GM19023 (cell line): ENCODE measurements around the gene COG2.
"Not testable (repeated sequence)": the region's sequence is repeated elsewhere in the genome, so short reads cannot be mapped to it uniquely, and the experiment has no call there.

Experiments
- ATAC-seq: cut with Tn5 transposase; IDR thresholded peaks from one replicate; pipeline ENCODE4 v1.9.1; 2021; ENCODE audit warnings: mild to moderate bottlenecking, moderate library complexity; ENCODE audit not compliant: unreplicated experiment

Gene COG2

DNA sequence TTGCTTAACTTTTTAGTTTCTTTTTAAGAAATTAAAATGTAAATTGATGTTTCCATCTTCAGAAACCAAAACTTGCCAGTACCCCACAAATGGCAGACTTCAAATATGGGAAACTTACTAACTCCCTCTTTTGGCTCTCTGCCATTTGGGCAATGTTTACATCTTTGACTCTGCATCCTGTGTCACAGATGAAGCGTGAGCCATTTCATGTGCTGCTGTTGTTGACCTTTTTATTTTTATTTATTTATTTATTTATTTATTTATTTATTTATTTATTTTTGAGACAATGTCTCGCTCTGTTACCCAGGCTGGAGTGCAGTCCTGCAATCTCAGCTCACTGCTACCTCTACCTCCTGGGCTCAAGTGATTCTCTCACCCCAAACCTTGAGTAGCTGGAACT lies 16.0 kb upstream of the COG2 start:
- no peak for ATAC-seq

DNA sequence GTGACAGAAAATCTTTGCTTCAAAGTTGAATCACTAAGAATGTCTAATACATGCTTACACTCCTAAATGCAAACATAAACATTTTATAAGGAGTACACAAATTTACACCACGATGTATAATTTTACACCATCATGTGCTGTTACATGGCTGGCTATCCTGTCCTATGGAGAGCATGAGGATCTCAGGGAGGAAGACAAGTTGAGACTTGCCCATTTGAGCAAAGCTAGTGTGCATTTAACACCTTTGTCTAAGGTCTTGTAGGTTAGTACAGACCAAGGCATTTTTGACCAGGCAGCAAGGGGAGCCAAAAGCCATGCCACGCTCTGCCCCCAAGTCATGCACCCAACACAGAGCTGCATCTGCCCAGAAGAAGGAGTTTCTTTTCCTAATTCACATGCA lies 14.5 kb upstream of the COG2 start:
- no peak for ATAC-seq

DNA sequence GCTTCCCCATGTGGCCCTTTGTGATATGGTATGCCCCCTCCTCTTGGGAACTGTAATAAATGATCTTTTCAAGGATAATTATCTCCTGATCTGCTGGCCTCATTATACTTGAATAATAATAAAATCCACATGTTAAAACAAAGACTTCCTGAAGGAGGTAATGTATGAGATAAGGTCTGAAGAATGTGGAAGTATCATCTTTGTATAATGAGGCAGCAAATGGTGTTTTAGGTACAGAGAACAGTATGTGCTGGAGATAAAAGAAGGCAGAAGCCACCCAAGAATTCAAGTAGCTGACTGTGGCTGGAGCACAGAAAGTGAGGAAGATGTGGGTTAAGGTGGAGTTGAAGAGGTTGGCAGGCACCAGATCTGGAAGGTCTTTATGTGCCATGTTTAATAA lies 12.8 kb upstream of the COG2 start:
- ATAC-seq, result no peak

DNA sequence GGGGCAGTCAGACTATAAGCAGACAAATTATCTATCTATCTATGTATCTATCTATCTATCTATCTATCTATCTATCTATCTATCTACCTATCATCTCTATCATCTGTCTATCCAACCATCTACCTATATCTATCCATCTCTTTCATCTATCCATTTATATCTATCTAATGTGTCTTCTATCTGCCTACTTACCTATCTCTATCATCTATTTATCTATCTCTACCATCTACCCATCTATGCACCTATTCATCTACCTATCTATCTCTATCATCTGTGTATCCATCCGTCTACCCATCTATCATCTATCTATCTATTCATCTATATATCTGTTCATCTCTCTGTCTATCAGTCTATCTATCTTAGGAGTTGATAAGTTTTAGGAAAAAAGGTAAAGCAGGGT lies 10.8 kb upstream of the COG2 start:
- ATAC-seq, result no peak

DNA sequence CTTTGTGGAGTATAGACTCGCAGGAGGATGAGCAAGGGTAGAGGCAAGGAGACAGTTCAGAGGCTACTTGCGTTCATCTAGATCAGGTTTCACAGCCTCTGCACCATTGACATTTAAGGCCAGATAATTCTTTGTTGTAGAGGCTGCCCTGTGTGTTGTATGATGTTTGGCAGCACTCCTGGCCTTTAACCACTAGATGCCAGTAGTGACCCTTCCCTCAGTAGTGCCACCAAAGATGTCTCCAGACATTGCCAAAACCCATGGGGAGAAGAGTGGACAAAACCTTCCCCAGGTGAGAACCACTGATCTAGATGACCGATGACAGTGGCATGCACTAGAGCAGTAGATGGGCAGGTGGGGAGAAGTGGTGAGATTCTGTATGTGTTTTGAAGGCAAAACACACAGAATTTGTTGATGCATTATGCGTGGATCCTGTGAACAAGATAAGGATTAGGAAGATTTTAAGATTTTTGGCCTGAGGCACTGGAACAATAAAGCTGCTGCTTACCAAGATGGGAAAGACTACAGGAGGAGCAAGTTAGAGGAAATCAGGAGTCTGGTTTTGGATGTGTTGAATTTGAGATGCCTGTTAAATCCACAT lies 9.9 kb upstream of the COG2 start:
- no peak for ATAC-seq

DNA sequence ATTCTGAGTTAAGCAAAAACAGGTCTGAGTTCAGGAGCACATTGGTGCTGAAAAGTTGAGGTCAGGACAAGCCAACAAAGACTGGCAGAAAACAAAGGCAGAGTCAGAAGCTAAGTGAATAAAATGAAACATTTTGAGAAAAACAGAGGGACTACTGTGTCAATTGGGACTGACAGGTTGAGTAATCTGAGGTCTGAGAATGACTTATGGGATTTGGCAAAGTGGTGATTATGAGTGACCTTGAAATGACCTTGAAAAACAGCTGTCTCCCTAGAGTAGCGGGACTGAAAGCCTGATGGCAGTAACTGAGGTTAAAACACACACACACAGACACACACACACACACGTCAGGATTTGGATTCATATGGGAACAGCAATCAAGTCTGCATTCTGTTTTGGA lies 8.8 kb upstream of the COG2 start:
- ATAC-seq, result no peak

DNA sequence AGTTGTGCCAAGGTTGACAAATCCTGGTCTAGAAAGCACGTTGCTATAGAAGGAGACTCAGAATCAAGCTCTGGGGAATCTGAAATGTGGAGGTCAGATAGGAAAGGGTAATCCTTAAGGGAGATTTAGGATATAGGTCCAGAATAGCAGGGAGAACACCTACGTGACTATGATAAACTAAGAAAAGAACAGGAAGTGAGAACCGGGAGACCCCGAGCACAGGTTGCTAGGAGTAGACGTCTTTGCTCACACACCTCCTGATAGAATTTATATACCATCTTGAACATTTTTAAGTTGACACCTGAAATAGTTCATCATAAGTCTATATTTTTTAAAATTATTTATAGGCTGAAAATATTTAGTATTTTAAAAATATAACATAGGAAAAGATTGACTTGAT lies 7.9 kb upstream of the COG2 start:
- ATAC-seq, result no peak

DNA sequence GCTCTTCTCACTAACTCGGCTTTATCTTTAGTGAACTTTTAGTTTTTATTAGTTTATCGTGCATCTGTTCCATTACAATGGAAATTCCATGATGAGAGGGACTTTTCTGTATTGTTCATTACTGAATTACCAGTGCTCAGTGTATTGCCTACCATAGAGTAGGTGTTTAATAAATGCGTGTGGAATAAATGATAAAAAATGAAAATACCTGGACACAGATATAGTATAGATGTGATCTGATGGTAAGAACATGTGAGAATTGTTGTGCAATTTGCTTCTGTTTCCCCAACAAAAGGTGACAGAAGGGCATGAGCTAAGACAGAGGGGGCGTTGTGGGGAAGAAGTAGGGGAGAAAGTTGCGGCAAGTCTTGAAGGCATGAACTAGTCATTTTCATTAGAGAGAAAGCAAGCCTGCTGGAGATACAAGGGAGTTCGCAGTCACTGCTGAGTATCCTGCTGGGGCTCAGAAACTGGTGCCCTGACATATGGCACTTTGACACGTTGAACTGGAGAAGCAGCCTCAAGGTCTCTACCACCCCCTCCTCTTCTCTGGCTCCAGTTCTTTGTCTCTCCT lies 5.6 kb upstream of the COG2 start:
- ATAC-seq, result no peak

DNA sequence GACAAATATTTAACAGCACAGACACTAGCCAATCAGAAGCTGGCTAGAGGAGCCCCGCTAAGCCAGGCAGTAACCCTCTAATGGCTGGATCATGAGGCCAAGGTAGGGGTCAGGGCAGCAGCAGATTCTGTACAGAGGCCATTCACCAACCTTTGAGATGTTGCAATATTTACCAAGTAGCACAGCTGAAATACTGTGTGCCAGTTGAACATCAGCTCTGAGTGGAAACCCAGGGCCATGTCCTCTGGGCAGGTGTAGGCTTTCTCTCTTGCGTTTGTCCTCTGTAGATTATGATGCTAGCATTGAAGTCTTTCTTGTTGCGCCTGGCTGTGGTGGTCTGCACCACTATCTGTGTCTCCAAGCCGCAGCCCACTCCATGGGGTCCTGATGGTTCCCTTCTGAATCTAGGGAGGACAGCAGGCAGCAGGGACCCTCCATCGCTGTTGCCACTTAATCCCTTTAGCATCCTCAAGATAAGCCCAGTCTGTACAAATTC lies 2.5 kb upstream of the COG2 start:
- ATAC-seq, result no peak

DNA sequence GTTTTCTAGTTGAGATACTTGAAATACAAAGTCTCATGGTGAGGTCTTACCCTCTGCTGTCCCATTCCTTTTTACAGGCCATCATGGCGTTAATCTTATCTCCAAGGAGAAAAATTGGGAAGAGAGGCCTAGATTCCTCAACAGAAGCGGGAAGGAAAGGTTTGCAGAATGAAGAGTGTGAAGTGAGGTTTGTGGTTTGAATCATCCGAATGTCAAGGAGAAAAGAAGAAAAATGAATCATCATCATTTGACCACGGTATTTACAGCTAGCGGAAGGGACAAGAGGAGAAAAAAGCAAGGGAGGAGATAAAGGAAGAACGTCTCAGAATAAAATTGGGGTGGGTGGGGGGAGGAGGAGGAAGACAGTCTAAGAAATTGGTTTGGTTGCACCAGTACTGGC lies 935 bp upstream of the COG2 start:
- ATAC-seq, result no peak

DNA sequence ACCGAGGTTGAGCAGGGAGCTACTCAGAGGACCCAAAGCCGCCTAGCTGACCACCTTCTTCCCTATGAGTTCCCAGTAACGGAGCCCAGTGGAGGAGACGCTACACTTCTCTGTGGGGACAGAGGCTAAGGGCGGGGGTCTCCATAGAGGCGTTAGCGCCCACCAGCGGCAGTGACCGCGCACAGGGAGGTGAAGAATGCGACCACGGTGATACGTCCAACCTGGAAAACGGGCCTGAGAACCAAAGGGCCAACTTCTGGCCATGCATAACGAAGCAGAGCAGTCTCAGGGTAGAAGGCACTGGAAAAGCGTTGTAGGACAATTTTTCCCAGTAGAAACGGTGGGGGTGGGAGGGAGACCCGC lies 400 bp upstream of the COG2 start:
- peak; percentile 5 for ATAC-seq

DNA sequence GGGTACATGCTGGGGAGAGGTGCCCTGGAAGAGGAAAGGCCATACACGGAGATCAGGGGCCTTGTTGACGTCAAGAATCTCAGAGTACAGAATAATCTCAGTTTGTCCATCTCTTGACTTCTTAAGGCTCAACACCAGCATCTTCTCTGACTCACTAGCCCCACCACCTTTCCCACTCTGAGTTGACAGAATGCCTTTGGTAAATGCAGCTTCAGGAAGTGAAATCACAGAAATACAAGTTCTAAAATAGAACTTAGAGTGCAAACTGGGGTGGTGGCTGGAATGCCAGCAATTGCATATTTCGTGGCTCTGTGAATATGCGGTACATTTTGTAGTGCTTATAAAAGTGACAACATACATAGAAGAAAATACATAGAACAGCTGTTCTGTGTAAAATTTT lies 1.6 kb downstream of the COG2 start:
- ATAC-seq, result no peak

DNA sequence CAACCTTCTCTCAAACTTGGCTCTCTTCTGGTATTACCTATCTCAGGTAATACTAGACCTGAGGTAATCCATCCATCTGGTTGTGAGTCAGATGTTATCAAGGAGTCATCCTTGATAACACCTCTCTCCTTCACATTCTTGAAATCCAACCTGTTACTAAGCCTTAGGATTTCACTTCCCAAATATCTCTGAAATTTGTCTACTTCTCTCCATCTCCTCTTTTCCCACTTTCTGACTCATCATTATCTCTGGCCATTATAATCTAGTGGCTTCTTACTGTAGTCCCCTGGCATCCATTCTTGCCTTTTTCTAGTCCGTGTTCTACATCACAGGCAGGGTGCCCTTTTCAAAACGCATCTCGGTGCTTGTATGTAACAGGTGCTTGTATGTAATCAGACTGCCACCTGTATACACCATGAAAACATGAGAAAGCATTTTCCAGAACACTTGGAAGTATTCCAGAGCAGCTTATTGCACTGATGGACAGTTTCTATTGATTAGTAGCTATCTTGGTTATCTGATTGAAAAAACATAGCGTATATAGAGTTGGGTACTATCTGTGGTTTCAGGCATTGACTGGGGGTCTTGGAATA lies 4.5 kb downstream of the COG2 start:
- ATAC-seq, result no peak

DNA sequence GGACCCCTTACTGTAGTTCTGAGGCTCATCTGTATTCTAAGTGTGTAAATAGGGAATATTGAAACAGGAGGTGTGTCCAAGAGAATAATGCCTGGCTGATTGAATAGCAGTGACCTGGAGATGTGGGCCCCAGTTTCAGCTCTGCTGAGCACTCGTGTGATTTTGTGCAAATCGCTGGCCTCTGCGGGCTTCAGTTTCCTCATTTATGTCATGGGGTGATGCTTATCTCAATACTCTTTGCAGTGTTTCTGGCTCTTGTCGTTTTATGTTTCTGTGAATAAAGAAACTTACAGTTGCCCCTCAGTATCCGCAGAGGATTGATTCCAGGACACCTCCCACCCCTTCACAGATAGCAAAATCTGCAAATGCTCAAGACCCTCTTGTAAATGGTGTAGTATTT lies 5.0 kb downstream of the COG2 start:
- no peak for ATAC-seq

DNA sequence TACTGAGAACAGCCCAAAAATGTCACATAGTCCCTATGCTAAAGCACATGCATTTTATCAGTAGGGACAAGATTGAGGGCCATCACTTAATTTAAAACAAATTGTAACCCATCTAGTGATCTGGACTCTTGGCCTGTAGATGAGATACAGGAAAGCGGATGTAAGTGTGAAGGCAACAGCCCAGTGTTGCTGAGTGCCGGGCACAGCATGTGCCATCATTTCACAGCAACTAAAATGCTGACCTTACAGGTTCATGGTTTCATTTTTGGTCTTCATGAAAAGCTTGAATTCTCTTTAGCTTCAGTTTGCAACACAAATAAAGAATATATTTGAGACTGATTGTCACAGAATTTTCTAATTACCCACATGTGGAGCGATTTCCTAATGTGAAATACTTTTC lies 5.8 kb downstream of the COG2 start:
- ATAC-seq, result no peak

DNA sequence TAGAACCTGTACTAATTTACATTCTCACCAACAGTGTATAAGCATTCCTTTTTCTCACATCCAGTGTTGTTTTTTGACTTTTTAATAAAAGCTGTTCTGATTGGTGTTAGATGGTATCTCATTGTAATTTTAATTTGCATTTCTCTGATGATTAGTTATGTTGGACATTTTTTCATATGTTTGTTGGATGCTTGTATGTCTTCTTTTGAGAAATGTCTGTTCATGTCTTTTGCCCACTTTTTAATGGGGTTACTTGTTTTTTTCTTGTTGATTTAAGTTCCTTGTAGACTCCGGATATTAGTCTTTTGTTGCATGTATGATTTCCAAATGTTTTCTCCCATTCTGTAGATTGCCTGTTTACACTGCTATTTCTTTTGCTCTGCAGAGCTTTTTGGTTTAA lies 8.0 kb downstream of the COG2 start:
- no peak for ATAC-seq

DNA sequence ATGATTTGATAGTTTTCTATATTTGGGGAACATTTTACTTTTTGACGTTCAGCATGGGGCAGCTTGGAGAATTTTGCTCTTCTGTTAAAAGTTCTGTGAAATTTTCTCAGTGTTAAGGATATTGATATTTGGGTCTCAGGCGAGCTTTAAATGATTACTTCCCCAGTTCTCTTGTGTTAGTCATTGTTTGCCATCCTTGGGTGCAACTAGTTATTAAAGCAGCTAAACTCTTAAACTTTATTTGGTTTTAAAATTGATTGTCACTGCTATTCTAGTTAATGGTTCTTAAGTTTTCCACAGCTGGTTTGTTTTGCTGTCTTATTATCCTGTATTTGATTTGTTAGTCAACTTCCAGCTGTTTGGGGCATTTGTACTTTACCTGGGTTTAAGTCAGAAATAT lies 9.0 kb downstream of the COG2 start:
- no peak for ATAC-seq

DNA sequence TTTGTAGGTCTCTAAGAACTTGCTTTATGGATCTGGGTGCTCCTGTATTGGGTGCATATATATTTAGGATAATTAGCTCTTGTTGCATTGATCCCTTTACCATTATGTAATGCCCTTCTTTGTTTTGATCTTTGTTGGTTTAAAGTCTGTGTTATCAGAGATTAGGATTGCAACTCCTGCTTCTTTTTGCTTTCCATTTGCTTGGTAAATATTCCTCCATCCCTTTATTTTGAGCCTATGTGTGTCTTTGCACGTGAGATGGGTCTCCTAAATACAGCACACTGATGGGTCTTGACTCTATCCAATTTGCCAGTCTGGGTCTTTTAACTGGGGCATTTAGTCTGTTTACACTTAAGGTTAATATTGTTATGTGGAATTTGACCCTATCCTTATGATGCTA lies 14.4 kb downstream of the COG2 start:
- not testable (repeated sequence) for ATAC-seq

DNA sequence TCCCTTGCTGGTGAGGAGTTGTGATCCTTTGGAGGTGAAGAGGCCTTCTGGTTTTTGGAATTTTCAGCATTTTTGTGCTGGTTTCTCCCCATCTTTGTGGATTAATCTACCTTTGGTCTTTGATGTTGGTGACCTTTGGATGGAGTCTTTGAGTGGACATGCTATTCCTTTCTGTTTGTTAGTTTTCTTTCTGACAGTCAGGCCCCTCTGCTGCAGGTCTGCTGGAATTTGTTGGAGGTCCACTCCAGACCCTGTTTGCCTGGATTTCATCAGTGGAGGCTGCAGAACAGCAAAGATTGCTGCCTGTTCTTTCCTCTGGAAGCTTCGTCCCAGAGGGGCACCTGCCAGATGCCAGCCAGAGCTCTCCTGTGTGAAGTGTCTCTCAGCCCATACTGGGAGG lies 15.8 kb downstream of the COG2 start:
- ATAC-seq, result not testable (repeated sequence)

DNA sequence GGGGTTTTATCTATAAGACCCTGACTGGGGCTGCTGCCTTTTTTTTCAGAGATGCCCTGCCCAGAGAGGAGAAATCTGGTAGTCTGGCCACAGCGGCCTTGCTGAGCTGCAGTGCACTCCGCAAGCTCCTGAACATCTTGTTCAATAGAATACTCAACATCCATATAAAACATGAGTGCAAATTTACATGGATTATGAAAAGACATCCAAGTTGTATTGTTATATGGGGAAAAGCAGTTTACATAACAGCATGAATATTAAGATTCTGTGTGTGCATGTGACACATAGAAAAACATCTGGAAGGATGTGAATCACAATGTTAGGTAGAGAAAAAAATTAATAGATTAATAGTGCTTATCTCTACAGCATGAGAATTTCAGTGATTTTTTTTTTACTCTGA lies 16.4 kb downstream of the COG2 start:
- no peak for ATAC-seq

DNA sequence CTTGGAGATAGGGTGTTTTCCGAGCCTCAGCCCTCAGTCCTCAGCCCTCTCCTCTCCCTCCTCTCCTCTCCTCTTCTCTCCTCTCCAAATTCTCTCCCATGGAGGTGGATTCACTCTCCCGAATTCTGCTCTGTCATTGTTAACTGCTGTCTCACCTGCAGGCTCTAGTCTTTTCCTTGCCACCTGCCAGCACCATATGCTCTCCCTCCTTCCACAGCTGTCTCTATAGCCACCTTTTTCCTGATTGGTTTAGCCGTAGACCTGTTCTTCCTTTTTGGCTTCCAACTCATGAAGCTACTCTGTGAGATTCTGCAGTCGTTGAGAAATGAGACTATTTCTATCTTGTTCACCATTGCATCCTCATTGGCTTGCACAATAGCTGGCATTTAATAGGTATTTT lies 19.7 kb downstream of the COG2 start:
- no peak for ATAC-seq

DNA sequence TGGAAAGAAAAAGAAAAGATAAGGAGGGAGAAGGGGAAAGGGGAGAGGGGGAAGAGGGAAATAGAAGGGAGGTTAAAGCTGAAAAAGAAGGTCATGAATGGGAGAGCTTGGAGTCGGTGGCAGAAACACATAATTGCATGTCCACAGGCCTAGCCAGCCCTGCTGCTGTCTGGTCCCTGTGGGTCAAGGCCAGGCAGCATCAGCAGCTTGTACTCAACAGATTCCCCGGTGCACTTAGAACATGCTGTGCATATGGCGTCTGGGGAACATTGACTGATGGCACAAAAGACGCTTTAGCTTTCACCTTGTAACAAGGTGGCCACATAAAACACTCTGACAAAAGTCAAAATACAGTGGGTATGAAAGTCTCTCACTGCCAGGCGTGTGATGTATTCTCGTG lies 25.9 kb downstream of the COG2 start:
- no peak for ATAC-seq

DNA sequence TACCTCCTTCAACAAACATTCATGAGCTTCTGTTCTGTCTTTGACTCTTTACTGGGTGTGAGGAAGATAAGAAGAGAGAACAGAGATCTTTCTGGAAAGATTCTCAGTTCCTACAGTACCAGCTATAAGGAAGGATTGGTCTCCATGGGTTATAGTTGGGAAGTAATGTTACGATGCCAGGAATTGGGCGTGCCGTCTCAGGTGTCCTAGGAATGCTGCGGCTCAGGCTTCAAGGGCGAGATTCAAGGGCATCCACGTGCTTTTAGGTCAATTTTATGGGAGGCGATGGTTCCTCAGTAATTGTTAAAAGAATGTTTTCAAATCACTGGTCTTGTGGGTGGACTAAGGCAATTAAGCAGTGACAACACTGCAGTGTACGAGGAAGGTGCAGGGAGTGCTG lies 27.3 kb downstream of the COG2 start:
- no peak for ATAC-seq
